Measurements from ENCODE around the gene ITGAD. TPM values are rescaled to one million over a fixed set of nuclear protein-coding genes. Genes with fewer than 3 reads are reported as not detected.
A peak's percentile ranks its signal among the peaks of the same experiment; 100 is the strongest.

ITGAD gene
- polyA plus RNA-seq, 1 of the 3 experiments (the other 2 are of a cell fraction) = not detected

GRCh38 chr16:31459687-31460581 lies 66.8 kb downstream of the ITGAD start:
- Histone ChIP-seq H3K9me3 (no peaks in the 10 kb centered on the region), H3K4me3 (ENCODE audit: low read depth in 2 of 2, low read length in 1 of 2) (peak overlapping the region; percentile 72 to 88), H3K27ac (ENCODE audit: low read depth in 2 of 2, low read length in 1 of 2) (peak overlapping the region; percentile 96 to 97), H3K36me3 (replicated peaks in 1 of 2; ENCODE audit: control insufficient read depth in 1 of 2, insufficient read depth in 2 of 2, low read length in 1 of 2) (peaks cover 10 to 17% of the 10 kb centered on the region in 2 experiments), H3K4me1 (ENCODE audit: control insufficient read depth in 1 of 2, insufficient read depth in 2 of 2, low read depth in 1 of 2, low read length in 1 of 2) (peaks cover 30 to 33% of the 10 kb centered on the region in 2 experiments; a peak in 2 of 4 replicates), H3K79me2 (ENCODE audit: insufficient read depth) (peaks cover 43% of the 10 kb centered on the region), H3K9me2 (no peaks in the 10 kb centered on the region), H3F3A (replicated peaks; ENCODE audit: insufficient read depth) (peaks cover 8% of the 10 kb centered on the region), H3K4me2 (peak overlapping the region; percentile 92), H3K27me3 (ENCODE audit: insufficient read depth) (no peaks in the 10 kb centered on the region), H2AFZ (ENCODE audit: low read depth) (peak overlapping the region; percentile 82), H4K20me1 (ENCODE audit: insufficient read depth) (peaks cover 28% of the 10 kb centered on the region), H3K9ac (peak overlapping the region; percentile 98)
- CTCF ChIA-PET = interaction anchor here (0.6 to 8.0 kb wide), 29 partner anchors 8 to 657 kb away, joined by 3 to 80 read pairs (median 4); partner anchors contain the start of genes FUS, HSD3B7, RUSF1 and SLC5A2
- POLR2A ChIA-PET = interaction anchor here (0.7 to 3.6 kb wide), 18 partner anchors 9 to 518 kb away, joined by 3 to 15 read pairs (median 5); partner anchors contain the start of genes FUS, RUSF1, TGFB1I1 and ZNF267
- WGBS (ENCODE audit: low lambda C conversion rate) = 2% methylated on average over 27 of the region's 61 CpGs
- peak; percentile 97 for DNase-seq
- TF ChIP-seq MXI1 (IDR thresholded peaks at IDR 0.05; ENCODE audit: low read depth, low read length) = 0 out of 2 replicates have a peak, but pooled peaks have one; percentile 29
- TF ChIP-seq NRF1 (IDR thresholded peaks at IDR 0.05; ENCODE audit: low read depth, low read length) = peak; percentile 93
- 0 out of 2 replicates have a peak, but pooled peaks have one; percentile 24 for TF ChIP-seq TAF1 (IDR thresholded peaks at IDR 0.05; ENCODE audit: borderline replicate concordance, low read depth, low read length)
- TF ChIP-seq CHD2 (IDR thresholded peaks at IDR 0.05; ENCODE audit: low read length, partially characterized antibody) = peak; percentile 36
- TF ChIP-seq EZH2phosphoT487 (IDR thresholded peaks at IDR 0.05; ENCODE audit: borderline replicate concordance, low read depth) = no peak
- peak; percentile 64; the same call in 1 of the 2 replicates for TF ChIP-seq POLR2AphosphoS5 (IDR thresholded peaks at IDR 0.05; ENCODE audit: low read depth, low read length)

GRCh38 chr16:31460582-31461002 lies 67.5 kb downstream of the ITGAD start:
- Histone ChIP-seq H3K79me2 (ENCODE audit: insufficient read depth) (peaks cover 36% of the 10 kb centered on the region), H3K36me3 (replicated peaks in 1 of 2; ENCODE audit: control insufficient read depth in 1 of 2, insufficient read depth in 2 of 2, low read length in 1 of 2) (peaks cover 7 to 20% of the 10 kb centered on the region in 2 experiments), H4K20me1 (ENCODE audit: insufficient read depth) (peaks cover 26% of the 10 kb centered on the region), H3F3A (replicated peaks; ENCODE audit: insufficient read depth) (peaks cover 8% of the 10 kb centered on the region), H3K27ac (ENCODE audit: low read depth in 2 of 2, low read length in 1 of 2) (peak overlapping the region; percentile 93 to 96), H3K27me3 (ENCODE audit: insufficient read depth) (no peaks in the 10 kb centered on the region), H3K9me3 (no peaks in the 10 kb centered on the region), H3K9ac (peak overlapping the region; percentile 69), H3K4me3 (ENCODE audit: low read depth in 2 of 2, low read length in 1 of 2) (peak overlapping the region; percentile 57 to 88), H3K4me2 (peak overlapping the region; percentile 83), H2AFZ (ENCODE audit: low read depth) (peak overlapping the region; percentile 82; the same call in 1 of the 2 replicates), H3K9me2 (no peaks in the 10 kb centered on the region), H3K4me1 (ENCODE audit: control insufficient read depth in 1 of 2, insufficient read depth in 2 of 2, low read depth in 1 of 2, low read length in 1 of 2) (peaks cover 23 to 26% of the 10 kb centered on the region in 2 experiments; a peak in 2 of 4 replicates)
- peak; percentile 56 for DNase-seq
- 33% methylated on average over 8 of the region's 8 CpGs for WGBS (ENCODE audit: low lambda C conversion rate)
- POLR2A ChIA-PET = interaction anchor here (0.8 to 3.6 kb wide), 11 partner anchors 10 to 413 kb away, joined by 3 to 15 read pairs (median 7); partner anchors contain the start of genes FUS, RUSF1, TGFB1I1 and ZNF267
- CTCF ChIA-PET = interaction anchor here (0.6 to 8.0 kb wide), 23 partner anchors 9 to 658 kb away, joined by 3 to 80 read pairs (median 4); partner anchors contain the start of genes HSD3B7, RUSF1, SLC5A2 and TGFB1I1
- TF ChIP-seq RAD21 (IDR thresholded peaks at IDR 0.05; ENCODE audit: low read length) = peak; percentile 56
- peak; percentile 82 for TF ChIP-seq CTCF (IDR thresholded peaks at IDR 0.05)
- TF ChIP-seq RFX5 (IDR thresholded peaks at IDR 0.05; ENCODE audit: low read length) = peak; percentile 18; the same call in 1 of the 2 replicates
- TF ChIP-seq SIN3A (IDR thresholded peaks at IDR 0.05; ENCODE audit: borderline replicate concordance, low read depth, low read length) = no peak
- no peak for TF ChIP-seq JUND (IDR thresholded peaks at IDR 0.05)
- TF ChIP-seq USF1 (IDR thresholded peaks at IDR 0.05; ENCODE audit: borderline replicate concordance, low read depth) = no peak
- no peak; a peak in 1 of 4 replicates for TF ChIP-seq EP300 (IDR thresholded peaks at IDR 0.05; ENCODE audit: borderline replicate concordance in 1 of 2, low read depth in 1 of 2, low read length in 1 of 2)
- no peak for TF ChIP-seq NRF1 (IDR thresholded peaks at IDR 0.05; ENCODE audit: low read depth, low read length)
- no peak for TF ChIP-seq FOSL2 (IDR thresholded peaks at IDR 0.05; ENCODE audit: borderline replicate concordance, low read depth)
- TF ChIP-seq NFIC (IDR thresholded peaks at IDR 0.05; ENCODE audit: borderline replicate concordance) = no peak
- TF ChIP-seq USF2 (IDR thresholded peaks at IDR 0.05; ENCODE audit: borderline replicate concordance, low read depth, low read length) = no peak
- TF ChIP-seq ELF1 (IDR thresholded peaks at IDR 0.05) = no peak
- no peak for TF ChIP-seq GABPA (IDR thresholded peaks at IDR 0.05; ENCODE audit: low read depth)
- no peak for TF ChIP-seq RXRA (IDR thresholded peaks at IDR 0.05; ENCODE audit: borderline replicate concordance, low read depth)

Measured in SK-N-SH (cell line).